Effector CD8-positive, alpha-beta T cell (primary cell): ENCODE data around the gene ANKRD34B.

Experiments used
- DNase-seq: peaks from one replicate; lab custom pipeline; 2025; lab: John Stamatoyannopoulos, UW

Gene ANKRD34B

GRCh38 chr5:80569086-80569960, 757 bp downstream of the ANKRD34B start:
- DNase-seq, result no peak

GRCh38 chr5:80568251-80568650, 1.8 kb downstream of the ANKRD34B start:
- no peak for DNase-seq

GRCh38 chr5:80566711-80567259, 3.3 kb downstream of the ANKRD34B start:
- DNase-seq, result no peak

GRCh38 chr5:80565330-80565729, 4.8 kb downstream of the ANKRD34B start:
- DNase-seq, result no peak

DNA sequence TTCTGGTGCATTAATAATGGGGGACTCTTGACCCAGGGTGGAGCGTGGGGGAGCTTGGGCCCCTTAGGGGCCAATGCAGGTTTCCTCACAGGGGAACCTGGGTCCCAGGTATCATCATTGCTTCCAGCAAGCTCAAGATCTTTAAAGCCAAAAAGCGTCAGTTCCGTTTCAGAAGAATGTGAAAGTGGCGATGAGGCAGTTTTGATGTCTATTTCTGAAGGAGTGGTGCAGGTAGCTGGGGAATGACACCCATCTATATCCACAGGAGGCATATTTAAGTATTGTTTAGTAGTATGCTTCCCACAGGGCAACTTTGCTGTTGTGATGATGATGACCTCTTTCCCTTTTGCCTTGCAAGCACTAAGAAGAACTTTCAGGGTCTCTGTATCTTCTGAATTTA, 10.8 kb downstream of the ANKRD34B start:
- DNase-seq, result no peak

DNA sequence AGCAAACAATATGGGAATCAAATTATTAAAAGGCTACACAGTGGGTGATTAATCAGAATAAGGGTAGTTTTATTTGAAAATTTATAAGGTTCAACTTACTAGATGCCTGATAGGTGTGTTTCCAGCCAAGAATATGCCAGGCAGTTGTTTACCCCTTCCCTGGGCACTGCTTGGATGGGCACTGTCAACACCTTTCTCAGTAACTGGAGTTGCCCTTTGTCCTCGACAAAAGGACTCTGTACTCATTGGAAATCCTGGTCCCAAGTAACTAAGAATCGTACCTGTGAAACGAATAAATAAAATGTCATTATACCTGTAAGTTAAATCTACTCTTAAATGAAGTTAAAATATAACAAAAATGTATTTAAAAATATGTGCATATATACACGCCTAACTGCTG, 15.0 kb downstream of the ANKRD34B start:
- DNase-seq, result no peak

- DNase-seq, result no peak
Observed at GRCh38 chr5:80554646-80555045, 15.4 kb downstream of the ANKRD34B start.

GRCh38 chr5:80541392-80541791, 28.7 kb downstream of the ANKRD34B start:
- DNase-seq, result no peak

DNA sequence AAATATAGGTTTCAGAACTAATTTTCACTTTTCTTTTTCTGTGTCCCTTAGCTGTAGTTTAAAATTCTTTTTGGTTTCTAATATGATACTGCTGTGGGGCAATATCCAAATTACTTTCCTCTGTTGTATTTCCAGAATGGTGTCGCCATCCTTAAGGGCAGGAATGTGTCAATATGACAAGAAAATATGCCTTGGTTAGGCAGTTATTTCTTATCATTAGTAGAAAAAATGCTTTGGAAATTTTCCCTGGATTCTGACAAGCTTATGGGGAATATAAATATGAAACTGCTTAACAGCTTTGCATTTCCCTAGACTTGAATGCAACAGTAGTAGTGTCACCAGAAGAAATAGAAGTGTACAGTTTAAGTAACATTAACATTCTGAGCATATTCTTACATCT, 29.4 kb downstream of the ANKRD34B start:
- DNase-seq, result no peak

DNA sequence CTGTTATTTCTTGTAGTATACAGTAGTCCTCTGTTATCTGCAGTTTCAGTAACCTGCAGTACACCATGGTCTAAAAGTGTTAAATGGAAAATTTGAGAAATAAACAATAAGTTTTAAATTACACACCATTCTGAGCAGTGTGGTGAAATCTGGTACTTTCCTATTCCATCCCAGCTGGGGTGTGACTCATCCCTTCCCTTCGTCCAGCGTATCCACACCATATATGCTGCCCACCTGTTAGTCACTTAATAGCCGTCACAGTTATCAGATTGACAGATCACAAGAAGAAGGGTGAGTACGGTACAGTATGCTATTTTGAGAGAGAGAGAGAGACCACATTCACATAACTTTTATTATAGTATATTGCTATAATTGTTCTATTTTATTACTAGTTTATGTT, 53.3 kb downstream of the ANKRD34B start:
- no peak for DNase-seq

DNA sequence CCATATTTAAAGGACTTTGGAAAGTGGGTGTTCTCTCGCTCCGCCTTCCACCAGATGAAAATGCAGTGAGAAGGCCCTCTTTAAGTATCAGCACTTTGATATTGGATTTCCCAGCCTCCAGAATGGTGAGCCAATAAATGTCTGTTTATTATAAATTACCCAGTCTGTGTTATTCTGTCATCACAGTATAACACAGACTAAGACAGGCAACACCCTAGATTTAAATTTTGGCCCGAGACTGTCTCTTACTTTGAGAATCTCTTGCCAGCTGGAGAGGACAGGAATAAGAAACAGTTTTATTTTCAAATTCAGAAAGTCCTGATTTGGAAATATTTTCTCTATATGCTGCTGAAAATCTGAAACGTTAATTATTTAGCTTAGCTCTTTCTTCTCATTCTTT, 60.7 kb downstream of the ANKRD34B start:
- no peak for DNase-seq

- DNase-seq, result no peak
Observed at GRCh38 chr5:80508844-80509243, 61.2 kb downstream of the ANKRD34B start.

DNA sequence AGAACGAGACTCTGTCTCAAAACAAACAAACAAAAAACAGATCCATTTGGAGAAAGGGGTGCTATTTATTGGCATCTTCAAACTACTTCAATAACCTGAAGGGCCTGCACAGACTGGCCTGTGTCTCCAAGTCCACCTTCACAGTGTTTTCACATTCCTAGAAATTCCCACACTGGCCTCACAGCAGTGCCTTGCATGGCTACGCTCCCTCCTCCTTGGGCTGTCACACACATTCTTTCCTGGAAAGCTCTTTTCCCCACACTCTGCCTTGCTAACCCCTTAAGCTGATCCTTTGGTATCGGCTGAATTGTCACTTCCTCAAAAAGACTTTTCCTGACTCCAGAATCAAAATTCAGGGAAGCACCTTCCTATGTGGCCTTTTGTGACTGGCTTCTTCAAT, 62.4 kb downstream of the ANKRD34B start:
- no peak for DNase-seq
